Brain microvascular endothelial cell (primary cell): Measurements from ENCODE around the gene PAQR7.
A peak's percentile ranks its signal among the peaks of the same experiment; 100 is the strongest.

ENCODE experiments used
- DNase-seq: peaks from one replicate; pipeline ENCODE4 v3.0.0-alpha.2; 2020
- H3K27ac ChIP-seq: fragments of 250-450 bp; sonication (Bioruptor Pico); 2 replicates; pipeline ENCODE4 v1.5.1; 2020; ENCODE audit warnings: mild to moderate bottlenecking, moderate library complexity
- H3K27me3 ChIP-seq: fragments of 250-450 bp; sonication (Bioruptor Pico); replicated peaks from 2 replicates; pipeline ENCODE4 v1.5.1; 2020; ENCODE audit warnings: mild to moderate bottlenecking
- H3K36me3 ChIP-seq: fragments of 250-450 bp; sonication (Bioruptor Pico); replicated peaks from 2 replicates; pipeline ENCODE4 v1.5.1; 2020; ENCODE audit warnings: mild to moderate bottlenecking
- H3K4me3 ChIP-seq: 2 replicates; pipeline ENCODE4 v1.5.1; 2011; ENCODE audit warnings: low read depth, mild to moderate bottlenecking, control low read depth, low read length, moderate library complexity
- CTCF ChIP-seq: IDR thresholded peaks from 2 replicates; pipeline ENCODE4 v1.5.1; 2011; ENCODE audit warnings: low read depth, mild to moderate bottlenecking, moderate library complexity, low read length, control low read depth, inconsistent platforms; ENCODE audit errors: missing control alignments
- in situ Hi-C: cut with HindIII; loops from 2 replicates; pipeline ENCODE4 v1.10.0; 2017; ENCODE audit warnings: low sequenced_read_pairs, low pct_ligation_motif_present

PAQR7 gene

DNA sequence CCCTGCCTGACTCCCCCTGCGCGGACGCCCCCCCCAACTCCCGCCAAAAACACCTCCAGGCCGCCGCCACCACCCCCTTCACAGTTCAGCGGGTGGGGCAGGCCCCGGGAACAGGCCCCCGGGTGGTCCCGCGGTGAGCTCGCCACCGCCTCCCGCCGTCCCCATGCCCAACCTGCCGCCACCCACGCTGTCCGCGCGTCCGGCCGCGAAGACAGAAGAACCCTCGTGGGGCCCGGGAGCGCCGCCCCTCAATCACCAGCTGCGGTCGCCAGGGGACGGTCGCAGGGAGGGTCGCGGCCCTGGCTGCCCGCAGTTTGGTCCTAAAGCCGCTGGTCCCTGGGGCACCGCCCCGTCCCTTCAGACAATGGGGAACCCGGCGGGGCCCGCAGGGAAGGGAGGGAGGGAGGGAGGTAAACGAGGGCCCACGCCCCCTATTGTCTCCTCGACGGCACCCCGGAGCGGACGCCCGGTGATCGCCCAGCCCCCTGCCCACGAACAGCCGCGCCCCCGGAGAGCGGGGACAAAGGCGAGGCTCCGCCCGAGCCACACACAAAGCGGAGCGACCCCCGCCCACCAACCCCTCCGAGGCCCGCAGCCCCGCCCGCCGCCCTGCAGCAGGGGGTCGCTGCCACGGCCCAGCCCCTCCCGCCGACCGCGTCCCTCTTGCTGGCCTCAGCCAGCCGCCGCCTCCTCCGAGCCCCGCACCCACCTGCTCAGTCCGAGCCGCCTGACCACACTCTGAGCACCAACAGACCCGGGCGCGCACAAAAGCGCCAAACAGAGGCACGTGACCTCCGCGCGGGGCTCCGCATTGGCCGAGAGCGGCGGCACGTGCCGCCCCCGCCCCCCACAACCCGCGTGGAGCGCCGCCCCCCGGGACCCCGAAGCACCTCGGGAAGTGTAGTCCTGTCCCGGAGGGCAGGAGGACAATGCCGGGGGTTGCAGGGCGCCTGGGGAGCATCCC lies 30.5 kb upstream of the PAQR7 start, which contains the start of gene STMN1:
Gene STMN1 (minus strand): TSS at position 740 of the 964 bp plus-strand sequence. CDS start 1,743 bp downstream, outside the sequence.
- in situ Hi-C loops = no loop called here
- DNase-seq = peak; percentile 76
- no peak for TF ChIP-seq CTCF

GRCh38 chr1:25904943-25905679 lies 29.6 kb upstream of the PAQR7 start:
- Histone ChIP-seq H3K4me3 (peak overlapping the region; percentile 80), H3K27ac (peak overlapping the region; percentile 72), H3K27me3 (no peaks in the 10 kb centered on the region), H3K36me3 (peaks cover 12% of the 10 kb centered on the region)
- peak; percentile 84 for DNase-seq
- peak; percentile 33 for TF ChIP-seq CTCF
- in situ Hi-C loops = no loop called here

More for the DNA sequence above, 30.5 kb upstream of the PAQR7 start, which contains the start of gene STMN1:
- Histone ChIP-seq H3K4me3 (peak within 1 kb of the TSS; percentile 80), H3K27me3 (no peaks in the 10 kb centered on the region), H3K36me3 (peaks cover 8% of the 10 kb centered on the region), H3K27ac (peak within 1 kb of the TSS; percentile 72)

DNA sequence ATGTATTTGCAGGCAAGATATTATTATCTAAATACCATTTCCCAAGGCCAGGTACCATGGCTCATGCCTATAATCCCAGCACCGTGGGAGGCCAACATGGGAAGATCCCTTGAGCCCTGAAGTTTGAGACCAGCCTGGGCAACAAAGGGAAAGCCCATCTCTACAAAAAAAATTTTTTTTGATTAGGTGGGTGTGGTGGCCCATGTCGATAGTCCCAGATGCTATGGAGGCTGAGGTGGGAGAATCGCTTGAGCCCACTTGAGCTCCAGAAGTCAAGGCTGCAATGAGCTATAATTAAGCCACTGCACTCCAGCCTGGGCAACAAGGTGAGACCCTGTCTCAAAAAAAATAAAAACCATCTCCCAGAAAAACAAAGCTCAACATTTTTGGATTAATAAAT lies 28.5 kb upstream of the PAQR7 start:
- Histone ChIP-seq H3K36me3 (peaks cover 13% of the 10 kb centered on the region), H3K27me3 (no peaks in the 10 kb centered on the region), H3K4me3 (peak overlapping the region; percentile 80), H3K27ac (no peak overlapping the region)
- in situ Hi-C loops = no loop called here
- no peak for DNase-seq
- TF ChIP-seq CTCF = no peak

DNA sequence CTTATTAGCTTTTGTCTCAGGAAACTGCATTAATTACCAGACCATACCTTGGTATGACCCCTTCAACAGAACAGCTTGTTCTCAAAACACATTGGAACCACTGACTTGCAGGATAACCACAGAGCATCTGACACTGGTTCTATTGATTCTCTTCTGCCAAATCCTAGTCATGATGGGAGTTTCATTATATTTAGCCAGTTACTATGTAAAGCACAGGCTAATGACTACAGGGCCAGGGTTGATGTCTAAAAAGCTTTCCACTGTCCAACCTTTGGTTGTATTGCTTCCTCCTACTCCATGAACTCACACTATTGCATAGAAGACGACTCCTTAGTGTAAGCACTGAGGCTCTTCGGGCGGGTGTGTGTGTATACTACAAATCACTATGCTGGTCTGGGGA lies 27.0 kb upstream of the PAQR7 start:
- TF ChIP-seq CTCF = no peak
- Histone ChIP-seq H3K27ac (no peak overlapping the region), H3K27me3 (no peaks in the 10 kb centered on the region), H3K4me3 (no peak overlapping the region), H3K36me3 (peaks cover 13% of the 10 kb centered on the region)
- no peak for DNase-seq
- in situ Hi-C loops = no loop called here

DNA sequence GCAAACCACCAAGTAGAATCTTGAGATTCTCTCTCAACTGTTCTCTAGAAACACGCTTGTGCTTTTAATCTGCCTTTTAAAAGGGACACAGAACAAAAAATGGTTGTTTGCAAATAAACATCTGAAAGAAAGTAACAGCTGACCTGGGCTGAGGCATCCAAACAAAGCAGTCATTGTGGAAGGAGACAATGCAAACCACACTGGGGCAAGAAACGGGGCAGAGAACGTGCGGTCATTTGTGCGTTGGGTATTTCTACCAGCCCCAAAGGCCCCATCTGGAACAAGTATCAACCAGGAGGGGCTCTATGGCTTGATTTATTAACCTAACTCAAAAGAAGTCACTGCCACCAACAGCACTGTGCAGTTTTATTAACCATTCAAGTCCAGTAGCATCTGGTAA lies 24.7 kb upstream of the PAQR7 start:
- no peak overlapping the region for H3K27ac ChIP-seq
- in situ Hi-C loops = no loop called here
- no peak for TF ChIP-seq CTCF
- DNase-seq = no peak
- no peak overlapping the region for H3K4me3 ChIP-seq
- peaks cover 13% of the 10 kb centered on the region for H3K36me3 ChIP-seq
- no peaks in the 10 kb centered on the region for H3K27me3 ChIP-seq
